RWPE2 (cell line): ENCODE measurements around the gene IPO13.
A peak's percentile ranks its signal among the peaks of the same experiment; 100 is the strongest.

Experiments used
- ATAC-seq: fragments of 200-7000 bp; cut with Tn5 transposase; 3 replicates; pipeline ENCODE4 v1.9.1; 2021; ENCODE audit warnings: low read depth
- DNase-seq: peaks from one replicate; pipeline ENCODE4 v3.0.0-alpha.2; 2020; ENCODE audit warnings: low spot score
- H3K27ac ChIP-seq: fragments of 450-650 bp; 2 replicates; pipeline ENCODE4 v1.5.1; 2017; ENCODE audit warnings: mild to moderate bottlenecking; ENCODE audit not compliant: poor library complexity, severe bottlenecking
- H3K27me3 ChIP-seq: fragments of 250-450 bp; sonication (Bioruptor Pico); 2 replicates; pipeline ENCODE4 v1.5.1; 2021; ENCODE audit warnings: mild to moderate bottlenecking, moderate library complexity; ENCODE audit not compliant: insufficient read depth, poor library complexity, severe bottlenecking
- H3K36me3 ChIP-seq: fragments of 250-450 bp; sonication (Bioruptor Pico); 2 replicates; pipeline ENCODE4 v1.5.1; 2020; ENCODE audit warnings: low read depth, mild to moderate bottlenecking, moderate library complexity
- H3K4me1 ChIP-seq: fragments of 250-450 bp; sonication (Bioruptor Pico); 2 replicates; pipeline ENCODE4 v1.5.1; 2021; ENCODE audit warnings: mild to moderate bottlenecking, moderate library complexity; ENCODE audit not compliant: insufficient read depth, poor library complexity, severe bottlenecking
- H3K4me3 ChIP-seq: fragments of 250-450 bp; sonication (Bioruptor Pico); 2 replicates; pipeline ENCODE4 v1.5.1; 2021; ENCODE audit warnings: mild to moderate bottlenecking, moderate library complexity; ENCODE audit not compliant: severe bottlenecking
- H3K9me3 ChIP-seq: fragments of 250-450 bp; sonication (Bioruptor Pico); 2 replicates; pipeline ENCODE4 v1.5.1; 2021; ENCODE audit warnings: mild to moderate bottlenecking, moderate library complexity; ENCODE audit not compliant: severe bottlenecking
- TF ChIP-seq, protein P1 (sequence below): fragments of 450-650 bp; IDR thresholded peaks from one replicate; pipeline ENCODE4 v1.5.1; 2017; ENCODE audit warnings: mild to moderate bottlenecking, moderate library complexity; ENCODE audit not compliant: poor library complexity, severe bottlenecking

The IPO13 gene

DNA sequence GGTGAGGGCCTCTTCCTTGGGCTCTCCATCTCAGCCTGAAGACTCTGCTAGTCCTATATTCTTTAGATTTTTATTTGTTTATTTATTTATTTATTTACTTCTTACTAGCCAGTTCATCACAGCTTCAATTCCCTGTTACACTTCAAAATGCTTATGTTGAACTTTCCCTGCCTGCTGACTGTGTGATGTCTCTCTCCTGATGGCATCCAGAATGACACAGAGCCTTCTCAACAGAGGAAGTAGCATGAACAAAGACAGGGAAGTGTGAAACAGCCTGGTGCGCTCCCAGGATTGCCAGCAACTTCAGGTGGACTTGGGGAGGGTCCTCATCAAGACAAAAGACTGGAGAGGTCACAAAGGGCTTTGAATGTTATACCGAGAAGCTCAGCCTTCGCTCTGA, 4.3 kb upstream of the IPO13 start:
- TF ChIP-seq, protein P1, sequence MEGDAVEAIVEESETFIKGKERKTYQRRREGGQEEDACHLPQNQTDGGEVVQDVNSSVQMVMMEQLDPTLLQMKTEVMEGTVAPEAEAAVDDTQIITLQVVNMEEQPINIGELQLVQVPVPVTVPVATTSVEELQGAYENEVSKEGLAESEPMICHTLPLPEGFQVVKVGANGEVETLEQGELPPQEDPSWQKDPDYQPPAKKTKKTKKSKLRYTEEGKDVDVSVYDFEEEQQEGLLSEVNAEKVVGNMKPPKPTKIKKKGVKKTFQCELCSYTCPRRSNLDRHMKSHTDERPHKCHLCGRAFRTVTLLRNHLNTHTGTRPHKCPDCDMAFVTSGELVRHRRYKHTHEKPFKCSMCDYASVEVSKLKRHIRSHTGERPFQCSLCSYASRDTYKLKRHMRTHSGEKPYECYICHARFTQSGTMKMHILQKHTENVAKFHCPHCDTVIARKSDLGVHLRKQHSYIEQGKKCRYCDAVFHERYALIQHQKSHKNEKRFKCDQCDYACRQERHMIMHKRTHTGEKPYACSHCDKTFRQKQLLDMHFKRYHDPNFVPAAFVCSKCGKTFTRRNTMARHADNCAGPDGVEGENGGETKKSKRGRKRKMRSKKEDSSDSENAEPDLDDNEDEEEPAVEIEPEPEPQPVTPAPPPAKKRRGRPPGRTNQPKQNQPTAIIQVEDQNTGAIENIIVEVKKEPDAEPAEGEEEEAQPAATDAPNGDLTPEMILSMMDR, result no peak
- H3K36me3 ChIP-seq, result peaks cover 6% of the 10 kb centered on the region
- DNase-seq, result no peak
- no peak overlapping the region for H3K4me3 ChIP-seq
- no peaks in the 10 kb centered on the region for H3K9me3 ChIP-seq
- H3K27ac ChIP-seq, result no peak overlapping the region
- no peak for ATAC-seq
- no peaks in the 10 kb centered on the region for H3K27me3 ChIP-seq
- peaks cover 8% of the 10 kb centered on the region for H3K4me1 ChIP-seq

DNA sequence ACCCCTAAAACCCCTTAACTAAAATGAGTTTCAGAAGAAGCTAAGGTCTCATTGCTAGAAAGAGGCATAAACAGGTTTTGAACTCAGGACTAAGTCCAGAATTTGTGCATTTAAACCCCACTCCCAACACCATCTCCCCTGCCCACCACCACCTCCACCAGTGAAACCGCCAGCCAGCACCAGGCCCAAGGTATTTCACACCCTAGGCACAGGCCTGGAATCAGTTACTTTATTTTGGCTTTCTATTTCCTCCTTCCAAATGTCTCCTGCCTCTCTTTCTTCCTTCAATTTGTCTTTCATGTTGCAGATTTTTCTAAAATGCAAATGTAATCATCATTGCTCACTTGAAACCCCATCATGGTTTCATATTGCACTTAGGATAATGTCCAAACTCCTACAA, 1.9 kb upstream of the IPO13 start:
- H3K4me1 ChIP-seq, result peaks cover 8% of the 10 kb centered on the region
- TF ChIP-seq, protein P1, result no peak
- no peaks in the 10 kb centered on the region for H3K36me3 ChIP-seq
- H3K27ac ChIP-seq, result no peak overlapping the region
- no peak overlapping the region for H3K4me3 ChIP-seq
- no peaks in the 10 kb centered on the region for H3K9me3 ChIP-seq
- no peaks in the 10 kb centered on the region for H3K27me3 ChIP-seq
- no peak for DNase-seq
- ATAC-seq, result no peak

DNA sequence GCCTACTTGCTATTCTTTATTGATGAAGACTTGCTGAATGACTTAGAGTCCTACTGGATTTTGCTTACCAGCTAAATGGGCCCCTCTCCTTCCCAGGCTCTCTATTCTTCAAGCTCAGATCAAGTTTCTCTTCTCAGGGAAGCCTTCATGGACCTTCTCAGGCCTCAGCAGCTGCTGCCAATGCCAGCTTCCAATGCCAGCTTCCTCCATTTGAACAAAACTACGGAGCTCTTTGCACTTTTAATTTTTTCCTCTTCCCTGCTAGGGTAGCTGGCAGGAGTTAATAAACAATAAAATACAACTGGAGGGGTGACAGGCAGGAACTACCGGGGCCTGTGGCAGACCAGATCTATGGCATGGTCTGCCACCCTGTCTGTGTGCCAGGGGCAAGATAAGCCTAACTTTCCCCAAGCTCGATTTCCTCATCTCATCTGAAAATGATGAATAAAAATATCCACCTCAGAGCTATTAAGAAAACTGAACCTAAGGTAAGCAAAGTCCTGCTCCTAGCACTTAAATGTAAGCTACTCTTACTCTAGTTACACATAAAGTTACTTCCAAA, 995 bp upstream of the IPO13 start:
- Histone ChIP-seq H3K4me3 (peak overlapping the region; percentile 50), H3K9me3 (no peaks in the 10 kb centered on the region), H3K27me3 (no peaks in the 10 kb centered on the region), H3K4me1 (peaks cover 8% of the 10 kb centered on the region), H3K27ac (peak overlapping the region; percentile 60), H3K36me3 (0 out of 2 replicates have a peak, but pooled peaks cover 4% of the 10 kb centered on the region)
- no peak for ATAC-seq
- no peak for DNase-seq
- TF ChIP-seq, protein P1, result no peak

DNA sequence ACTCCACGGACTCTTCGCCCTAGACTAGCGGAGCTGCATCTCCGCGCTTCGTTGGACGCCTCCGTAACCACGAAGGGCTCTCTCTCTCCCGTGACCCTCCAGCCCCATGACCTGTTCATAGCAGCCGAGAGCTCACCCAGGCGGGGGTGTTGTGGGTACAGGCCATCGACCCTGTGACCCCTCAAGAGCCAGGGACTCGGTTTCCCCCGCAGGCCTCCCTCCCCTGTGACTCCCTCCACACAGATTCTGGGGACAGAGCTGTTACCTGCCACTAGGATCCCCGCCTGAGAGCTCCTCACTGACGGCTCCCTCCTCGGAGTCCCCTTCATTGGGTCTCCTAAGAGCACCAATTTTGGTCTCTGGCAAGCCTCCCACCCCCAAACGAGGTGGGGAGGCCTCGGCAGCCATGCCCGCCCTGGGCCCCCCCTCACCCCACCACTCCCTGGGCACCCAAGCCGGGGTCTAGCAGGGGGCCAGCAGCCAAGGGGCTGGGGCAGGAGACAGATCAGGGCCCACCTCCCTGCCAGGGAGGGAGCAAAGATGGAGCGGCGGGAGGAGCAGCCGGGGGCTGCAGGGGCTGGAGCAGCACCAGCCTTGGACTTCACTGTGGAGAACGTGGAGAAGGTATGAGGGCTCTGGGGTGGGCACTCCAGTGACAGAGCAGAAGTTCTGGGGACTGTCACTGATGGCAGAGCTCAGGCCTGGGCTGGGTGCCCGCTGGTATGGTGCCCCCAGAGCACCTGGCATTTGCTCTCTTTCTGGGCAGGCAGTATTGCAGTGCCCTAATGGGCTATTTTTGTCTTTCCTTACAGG, 517 bp downstream of the IPO13 start:
- TF ChIP-seq, protein P1, result no peak
- Histone ChIP-seq H3K27ac (peak overlapping the region; percentile 60), H3K9me3 (no peaks in the 10 kb centered on the region), H3K4me1 (peaks cover 8% of the 10 kb centered on the region), H3K4me3 (peak overlapping the region; percentile 50), H3K27me3 (no peaks in the 10 kb centered on the region), H3K36me3 (0 out of 2 replicates have a peak, but pooled peaks cover 4% of the 10 kb centered on the region)
- ATAC-seq (no peak), DNase-seq (no peak)
